ENCODE results near the gene POU2AF2.

GRCh38 chr11:111260811-111261210 lies 15.3 kb downstream of the POU2AF2 start:
- TF ChIP-seq POLR2A (IDR thresholded peaks at IDR 0.05; ENCODE audit: low read depth, low read length) (no peak), CTCF (IDR thresholded peaks at IDR 0.05; ENCODE audit: extremely low read depth in 1 of 2, insufficient read depth in 1 of 2, low read depth in 1 of 2, low read length in 2 of 2) (no peak), GATA2 (IDR thresholded peaks at IDR 0.05; ENCODE audit: insufficient read depth, insufficient read length, low read depth, low read length) (no peak), POLR2AphosphoS5 (IDR thresholded peaks at IDR 0.05; ENCODE audit: insufficient read depth, low read depth, low read length) (no peak), EZH2 (IDR thresholded peaks at IDR 0.05; ENCODE audit: borderline replicate concordance, low read depth, low read length, severe bottlenecking) (no peak), JUN (IDR thresholded peaks at IDR 0.05; ENCODE audit: borderline replicate concordance, insufficient read depth, insufficient read length, low read depth) (no peak), FOS (IDR thresholded peaks at IDR 0.05; ENCODE audit: borderline replicate concordance, insufficient read depth, low read length) (no peak), MAX (IDR thresholded peaks at IDR 0.05; ENCODE audit: insufficient read depth, insufficient read length) (no peak), MYC (IDR thresholded peaks at IDR 0.05; ENCODE audit: low read depth, low read length) (no peak)

All from endothelial cell of umbilical vein (primary cell).